Measurements from ENCODE around the gene MEP1A. TPM values are rescaled to one million over a fixed set of nuclear protein-coding genes. Genes with fewer than 3 reads are reported as not detected.
"Not testable (repeated sequence)": the region's sequence is repeated elsewhere in the genome, so short reads cannot be mapped to it uniquely, and the experiment has no call there.

Gene MEP1A
- total RNA-seq, 2 donors from 2014 or later, result 38.0 to 207 TPM

DNA sequence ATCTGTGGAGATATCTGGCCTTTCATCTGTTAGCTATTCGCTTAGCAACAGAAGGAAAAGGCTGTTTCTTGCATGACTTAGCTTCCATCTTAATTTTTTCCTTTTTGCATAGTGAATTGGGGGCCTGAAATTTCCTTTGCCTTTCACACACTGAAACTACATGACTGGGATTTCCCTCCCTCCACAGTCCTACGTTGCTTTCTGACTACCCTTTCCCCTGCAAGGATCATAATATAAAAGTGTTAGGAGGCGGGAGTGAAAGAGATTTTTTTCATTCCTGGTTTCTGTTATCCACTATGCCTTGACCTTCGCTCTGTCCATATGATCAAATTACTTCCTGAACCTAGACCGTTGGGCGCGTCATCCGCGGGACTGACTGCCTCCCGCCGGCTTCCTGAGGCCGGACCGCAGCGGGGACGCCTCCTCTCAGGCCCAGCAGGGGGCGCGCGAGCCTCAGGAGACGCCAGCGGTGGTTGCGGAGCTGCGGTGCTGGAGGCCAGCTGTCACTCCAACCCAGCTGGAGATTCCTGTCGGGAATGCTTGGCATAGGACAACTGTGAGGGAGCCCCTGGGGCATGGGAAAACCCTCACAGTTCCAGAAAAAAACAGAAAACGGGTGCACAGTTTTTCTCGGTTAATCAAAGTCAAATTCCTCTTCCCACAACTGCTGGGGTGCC is 55.6 kb downstream of the MEP1A start:
- Histone ChIP-seq H3K4me1 (peaks cover 3% of the 10 kb centered on the region), H3K4me3 (no peak overlapping the region), H3K27ac (no peak overlapping the region), H3K9ac (ENCODE audit: low read depth in 2 of 2, low read length in 2 of 2) (no peak overlapping the region), H3K9me3 (no peaks in the 10 kb centered on the region), H3K36me3 (no peaks in the 10 kb centered on the region), H3K27me3 (no peaks in the 10 kb centered on the region)
- DNase-seq, result peak; percentile 91
- intact Hi-C loops (cut with DNase I), result loop anchor here (10.0 kb wide), 1 partner anchor 456 kb away; the partner anchor contains the start of gene TNFRSF21
- peak; percentile 93 for TF ChIP-seq CTCF (IDR thresholded peaks at IDR 0.05)

DNA sequence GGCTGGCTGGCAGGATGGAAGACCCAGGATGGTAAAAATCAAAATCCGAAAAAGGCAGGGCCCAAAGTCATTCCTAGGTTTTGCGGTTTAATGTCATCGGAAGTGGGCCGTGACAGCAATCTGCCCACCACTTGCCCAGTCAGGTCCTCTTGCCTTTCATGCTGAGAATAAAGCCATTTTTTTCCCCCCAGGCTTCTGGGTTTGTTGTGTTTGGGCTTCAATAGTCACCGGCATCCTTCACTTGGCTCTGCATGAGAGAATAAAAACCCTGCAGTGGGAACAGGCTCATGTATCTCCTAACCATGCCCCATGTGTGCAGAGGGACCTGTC is 56.1 kb downstream of the MEP1A start:
- no peak overlapping the region for H3K9ac ChIP-seq (ENCODE audit: low read depth in 2 of 2, low read length in 2 of 2)
- intact Hi-C loops (cut with DNase I), result loop anchor here (10.0 kb wide), 1 partner anchor 455 kb away; the partner anchor contains the start of gene TNFRSF21

GRCh38 chr6:46850792-46851191 is 57.6 kb downstream of the MEP1A start:
- no peak for DNase-seq
- Histone ChIP-seq H3K9ac (ENCODE audit: low read depth in 2 of 2, low read length in 2 of 2) (no peak overlapping the region), H3K36me3 (no peaks in the 10 kb centered on the region), H3K27ac (no peak overlapping the region), H3K4me3 (no peak overlapping the region), H3K27me3 (no peaks in the 10 kb centered on the region), H3K4me1 (peaks cover 3% of the 10 kb centered on the region), H3K9me3 (no peaks in the 10 kb centered on the region)
- intact Hi-C loops (cut with DNase I), result loop anchor here (5.0 kb wide), 2 partner anchors 137 to 192 kb away; partner anchors contain the start of gene ADGRF1
- no peak for TF ChIP-seq CTCF (IDR thresholded peaks at IDR 0.05)

More for the DNA sequence above, 56.1 kb downstream of the MEP1A start:
- H3K36me3 ChIP-seq, result no peaks in the 10 kb centered on the region
- H3K4me1 ChIP-seq, result peaks cover 3% of the 10 kb centered on the region
- no peak for TF ChIP-seq CTCF (IDR thresholded peaks at IDR 0.05)
- no peak for DNase-seq
- no peaks in the 10 kb centered on the region for H3K27me3 ChIP-seq
- no peak overlapping the region for H3K27ac ChIP-seq
- no peak overlapping the region for H3K4me3 ChIP-seq
- H3K9me3 ChIP-seq, result no peaks in the 10 kb centered on the region

DNA sequence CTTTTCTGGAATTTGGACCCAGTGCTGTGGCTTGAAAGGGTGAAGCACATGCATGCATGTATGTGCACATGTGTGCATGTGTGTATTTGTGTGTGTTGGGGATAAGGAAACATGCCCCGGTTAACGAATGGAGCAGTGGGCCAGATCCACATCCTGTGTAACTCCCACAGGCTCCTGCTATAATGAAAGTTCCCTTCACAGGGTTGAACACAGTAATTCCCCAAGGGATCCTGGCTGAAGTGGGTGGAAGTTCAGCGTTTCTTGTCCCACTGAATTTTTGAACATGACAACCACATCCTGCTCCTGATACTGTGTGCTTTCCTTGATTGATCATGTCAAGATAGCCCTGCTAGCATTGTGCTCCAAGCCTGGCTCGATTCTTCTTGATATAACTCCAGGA is 58.4 kb downstream of the MEP1A start:
- H3K9ac ChIP-seq (ENCODE audit: low read depth in 2 of 2, low read length in 2 of 2); H3K36me3 ChIP-seq; H3K4me3 ChIP-seq; H3K4me1 ChIP-seq; DNase-seq; H3K27ac ChIP-seq; H3K27me3 ChIP-seq; H3K9me3 ChIP-seq: not testable (repeated sequence)
- intact Hi-C loops (cut with DNase I), result loop anchor here (5.0 kb wide), 2 partner anchors 136 to 191 kb away; partner anchors contain the start of gene ADGRF1

DNA sequence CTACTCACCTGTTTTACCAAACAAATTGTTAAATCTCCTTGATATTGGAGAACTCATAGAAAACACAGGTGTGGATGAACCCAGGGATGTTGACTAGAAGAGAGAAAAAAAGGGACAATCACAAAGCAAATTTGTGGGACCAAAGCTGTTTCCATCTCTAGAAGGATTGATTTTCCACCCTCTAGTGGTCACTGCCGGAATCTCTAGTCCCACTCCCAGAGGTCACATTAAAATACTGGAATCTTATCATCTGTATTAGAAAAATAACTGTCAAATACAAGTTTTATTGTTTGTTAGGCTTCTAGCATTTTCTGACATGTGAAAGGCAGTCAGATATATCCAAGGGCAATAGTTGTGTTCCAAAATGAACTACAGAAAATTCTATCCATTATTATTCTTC is 62.8 kb downstream of the MEP1A start:
- H3K4me1 ChIP-seq; intact Hi-C loops (cut with DNase I); H3K27me3 ChIP-seq; H3K27ac ChIP-seq; H3K9me3 ChIP-seq; H3K36me3 ChIP-seq; H3K9ac ChIP-seq (ENCODE audit: low read depth in 2 of 2, low read length in 2 of 2); H3K4me3 ChIP-seq: not testable (repeated sequence)
- TF ChIP-seq CTCF (IDR thresholded peaks at IDR 0.05), result peak; percentile 73
- peak; percentile 59 for DNase-seq

GRCh38 chr6:46862381-46862780 is 69.2 kb downstream of the MEP1A start:
- Histone ChIP-seq H3K9ac (ENCODE audit: low read depth in 2 of 2, low read length in 2 of 2) (no peak overlapping the region), H3K36me3 (no peaks in the 10 kb centered on the region), H3K27me3 (no peaks in the 10 kb centered on the region), H3K4me3 (no peak overlapping the region), H3K27ac (no peak overlapping the region), H3K9me3 (no peaks in the 10 kb centered on the region), H3K4me1 (no peaks in the 10 kb centered on the region)
- TF ChIP-seq CTCF (IDR thresholded peaks at IDR 0.05), result no peak
- DNase-seq, result no peak
- intact Hi-C loops (cut with DNase I), result no loop called here

Data from colonic mucosa (tissue), 4 donors.